Measurements from ENCODE around the gene ANKS1B.

ANKS1B gene

GRCh38 chr12:98945864-98946263 is 1038.9 kb downstream of the ANKS1B start:
- H2AFZ ChIP-seq (ENCODE audit: low read length) = no peak overlapping the region
- H3K4me2 ChIP-seq (ENCODE audit: low read depth, low read length, poor library complexity, severe bottlenecking) = no peak overlapping the region
- H3K79me2 ChIP-seq (ENCODE audit: insufficient read depth, low read length) = no peaks in the 10 kb centered on the region
- no peaks in the 10 kb centered on the region for H3K36me3 ChIP-seq (ENCODE audit: insufficient read depth, low read length)
- H3K9me2 ChIP-seq (replicated peaks; ENCODE audit: low read depth, low read length) = no peaks in the 10 kb centered on the region
- no peaks in the 10 kb centered on the region for H3F3A ChIP-seq (ENCODE audit: low read depth)
- H3K4me1 ChIP-seq (ENCODE audit: insufficient read depth, low read length, poor library complexity, severe bottlenecking) = no peaks in the 10 kb centered on the region
- no peaks in the 10 kb centered on the region for H4K20me1 ChIP-seq (ENCODE audit: insufficient read depth, low read length, poor library complexity, severe bottlenecking)
- no peak for TF ChIP-seq CTCF (conservative IDR thresholded peaks at IDR 0.05; ENCODE audit: low read length)
- no peak for TF ChIP-seq EZH2phosphoT487 (IDR thresholded peaks at IDR 0.05; ENCODE audit: borderline replicate concordance)
- H3K9ac ChIP-seq (ENCODE audit: low read depth, low read length, poor library complexity, severe bottlenecking) = no peak overlapping the region
- no peaks in the 10 kb centered on the region for H3K27me3 ChIP-seq (ENCODE audit: insufficient read depth, low read length, poor library complexity, severe bottlenecking)
- no peak overlapping the region for H3K4me3 ChIP-seq (ENCODE audit: low read length, poor library complexity, severe bottlenecking)
- no peaks in the 10 kb centered on the region for H3K9me3 ChIP-seq (ENCODE audit: insufficient read depth, low read depth, low read length)

GRCh38 chr12:98939926-98940325 is 1044.8 kb downstream of the ANKS1B start:
- no peaks in the 10 kb centered on the region for H3K9me2 ChIP-seq (replicated peaks; ENCODE audit: low read depth, low read length)
- H4K20me1 ChIP-seq (ENCODE audit: insufficient read depth, low read length, poor library complexity, severe bottlenecking) = no peaks in the 10 kb centered on the region
- H3K36me3 ChIP-seq (ENCODE audit: insufficient read depth, low read length) = no peaks in the 10 kb centered on the region
- no peak overlapping the region for H3K4me3 ChIP-seq (ENCODE audit: low read length, poor library complexity, severe bottlenecking)
- no peak overlapping the region for H3K4me2 ChIP-seq (ENCODE audit: low read depth, low read length, poor library complexity, severe bottlenecking)
- H3F3A ChIP-seq (ENCODE audit: low read depth) = no peaks in the 10 kb centered on the region
- no peaks in the 10 kb centered on the region for H3K27me3 ChIP-seq (ENCODE audit: insufficient read depth, low read length, poor library complexity, severe bottlenecking)
- H2AFZ ChIP-seq (ENCODE audit: low read length) = 0 out of 2 replicates have a peak overlapping the region, but pooled peaks have one; percentile 18
- H3K79me2 ChIP-seq (ENCODE audit: insufficient read depth, low read length) = no peaks in the 10 kb centered on the region
- H3K9ac ChIP-seq (ENCODE audit: low read depth, low read length, poor library complexity, severe bottlenecking) = no peak overlapping the region
- H3K4me1 ChIP-seq (ENCODE audit: insufficient read depth, low read length, poor library complexity, severe bottlenecking) = no peaks in the 10 kb centered on the region
- TF ChIP-seq EZH2phosphoT487 (IDR thresholded peaks at IDR 0.05; ENCODE audit: borderline replicate concordance) = no peak
- H3K9me3 ChIP-seq (ENCODE audit: insufficient read depth, low read depth, low read length) = no peaks in the 10 kb centered on the region

DNA sequence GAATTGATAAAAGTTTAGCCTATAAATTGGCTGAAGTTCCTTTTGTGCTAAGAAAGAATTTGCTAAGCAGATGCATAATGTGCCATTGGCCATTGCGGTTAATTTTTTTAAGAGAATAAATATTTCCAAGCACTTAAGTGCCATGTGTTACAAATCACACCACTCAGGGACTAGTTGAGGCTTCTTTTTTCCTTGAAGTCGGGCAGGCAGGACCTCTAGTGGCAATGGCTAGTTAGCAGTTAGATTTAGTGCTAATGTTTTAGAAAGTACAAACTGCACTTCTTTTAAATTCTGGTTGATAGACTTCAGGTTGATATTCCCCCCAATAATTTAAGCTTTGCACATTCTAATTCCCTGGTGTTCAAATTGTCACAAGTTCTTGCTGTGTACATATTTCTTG is 1045.4 kb downstream of the ANKS1B start:
- no peaks in the 10 kb centered on the region for H3K9me2 ChIP-seq (replicated peaks; ENCODE audit: low read depth, low read length)
- no peaks in the 10 kb centered on the region for H3K4me1 ChIP-seq (ENCODE audit: insufficient read depth, low read length, poor library complexity, severe bottlenecking)
- no peak overlapping the region for H3K4me2 ChIP-seq (ENCODE audit: low read depth, low read length, poor library complexity, severe bottlenecking)
- no peaks in the 10 kb centered on the region for H4K20me1 ChIP-seq (ENCODE audit: insufficient read depth, low read length, poor library complexity, severe bottlenecking)
- no peaks in the 10 kb centered on the region for H3K9me3 ChIP-seq (ENCODE audit: insufficient read depth, low read depth, low read length)
- no peaks in the 10 kb centered on the region for H3K36me3 ChIP-seq (ENCODE audit: insufficient read depth, low read length)
- no peak overlapping the region for H3K9ac ChIP-seq (ENCODE audit: low read depth, low read length, poor library complexity, severe bottlenecking)
- TF ChIP-seq EZH2phosphoT487 (IDR thresholded peaks at IDR 0.05; ENCODE audit: borderline replicate concordance) (no peak), CTCF (conservative IDR thresholded peaks at IDR 0.05; ENCODE audit: low read length) (peak; percentile 57)
- no peaks in the 10 kb centered on the region for H3F3A ChIP-seq (ENCODE audit: low read depth)
- no peaks in the 10 kb centered on the region for H3K27me3 ChIP-seq (ENCODE audit: insufficient read depth, low read length, poor library complexity, severe bottlenecking)
- 0 out of 2 replicates have a peak overlapping the region, but pooled peaks have one; percentile 18 for H2AFZ ChIP-seq (ENCODE audit: low read length)
- no peak overlapping the region for H3K4me3 ChIP-seq (ENCODE audit: low read length, poor library complexity, severe bottlenecking)
- H3K79me2 ChIP-seq (ENCODE audit: insufficient read depth, low read length) = no peaks in the 10 kb centered on the region

DNA sequence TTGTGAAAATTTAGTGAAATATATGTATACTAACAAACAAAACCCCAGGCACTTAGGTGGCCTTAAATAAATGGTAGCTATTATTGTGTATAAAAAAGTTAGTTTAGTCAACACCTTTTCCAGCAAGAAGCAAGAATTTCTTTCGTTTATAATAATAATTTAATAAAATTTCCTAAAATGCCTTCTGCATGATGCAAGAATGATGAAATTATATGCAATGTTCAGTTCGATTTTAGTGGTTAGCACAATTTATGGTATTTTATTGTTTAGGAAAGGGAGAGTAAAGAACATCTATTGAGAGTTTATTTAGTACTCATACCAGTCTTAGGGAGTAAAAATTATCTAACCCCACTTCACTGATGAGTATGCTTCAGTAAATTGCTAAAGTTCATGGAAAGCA is 1048.9 kb downstream of the ANKS1B start:
- Histone ChIP-seq H3K4me1 (ENCODE audit: insufficient read depth, low read length, poor library complexity, severe bottlenecking) (no peaks in the 10 kb centered on the region), H3K36me3 (ENCODE audit: insufficient read depth, low read length) (no peaks in the 10 kb centered on the region), H3F3A (ENCODE audit: low read depth) (no peaks in the 10 kb centered on the region), H3K9me3 (ENCODE audit: insufficient read depth, low read depth, low read length) (no peaks in the 10 kb centered on the region), H3K9me2 (replicated peaks; ENCODE audit: low read depth, low read length) (no peaks in the 10 kb centered on the region), H4K20me1 (ENCODE audit: insufficient read depth, low read length, poor library complexity, severe bottlenecking) (no peaks in the 10 kb centered on the region), H3K9ac (ENCODE audit: low read depth, low read length, poor library complexity, severe bottlenecking) (no peak overlapping the region), H3K4me3 (ENCODE audit: low read length, poor library complexity, severe bottlenecking) (no peak overlapping the region), H3K79me2 (ENCODE audit: insufficient read depth, low read length) (no peaks in the 10 kb centered on the region), H2AFZ (ENCODE audit: low read length) (no peak overlapping the region), H3K27me3 (ENCODE audit: insufficient read depth, low read length, poor library complexity, severe bottlenecking) (no peaks in the 10 kb centered on the region), H3K4me2 (ENCODE audit: low read depth, low read length, poor library complexity, severe bottlenecking) (no peak overlapping the region)
- TF ChIP-seq EZH2phosphoT487 (IDR thresholded peaks at IDR 0.05; ENCODE audit: borderline replicate concordance) (no peak), CTCF (conservative IDR thresholded peaks at IDR 0.05; ENCODE audit: low read length) (no peak)
